NCI-H2171 (cell line): ENCODE measurements around the gene CCNF.

Experiments used
- DNase-seq: peaks from one replicate; lab custom pipeline; 2025; lab: John Stamatoyannopoulos, UW

Gene CCNF

DNA sequence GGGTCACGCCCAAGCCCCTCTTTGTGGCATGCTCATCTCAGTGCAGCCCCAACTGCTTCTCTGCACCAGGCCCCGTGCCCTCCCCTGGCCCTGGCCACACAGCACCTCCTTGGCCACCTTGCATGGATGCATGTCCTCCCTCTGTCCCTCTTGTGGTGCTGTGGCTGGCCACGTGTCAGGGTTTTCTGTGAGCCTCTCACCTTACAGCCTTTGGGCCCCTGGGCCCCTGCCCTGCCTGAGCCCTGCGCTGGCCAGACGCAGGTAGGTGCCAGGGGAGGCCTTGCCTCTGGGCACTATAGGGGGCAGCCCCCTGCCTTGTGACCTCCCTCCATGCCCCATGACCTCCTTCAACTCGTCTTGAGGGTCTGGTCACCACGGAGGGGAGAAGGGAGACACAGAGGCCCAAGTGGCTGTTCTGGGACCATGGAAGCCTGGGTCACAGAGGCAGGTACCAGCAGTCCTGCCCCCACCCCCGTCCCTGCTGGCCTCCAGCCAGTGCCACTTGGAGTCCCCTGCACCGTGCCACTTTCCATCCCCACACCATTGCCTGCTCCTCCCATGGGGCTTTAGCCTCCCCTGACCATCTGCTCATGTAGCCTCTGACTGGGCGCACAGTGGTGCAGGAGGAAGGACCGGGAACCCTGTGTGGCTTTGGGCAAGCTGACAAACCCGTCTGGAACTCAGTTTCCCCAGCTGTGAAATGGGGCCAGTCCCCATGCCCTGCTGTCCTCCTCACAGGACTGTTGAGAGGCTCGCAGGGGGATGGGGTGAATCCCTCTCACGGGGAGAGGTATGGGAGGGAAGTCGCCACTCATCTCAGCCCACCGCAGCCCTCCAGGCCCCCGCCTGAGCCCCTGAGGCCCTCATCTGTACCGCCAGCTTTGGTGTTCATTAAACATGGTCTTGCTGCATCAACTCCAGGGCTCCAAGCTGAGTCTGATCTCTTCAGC, 73.0 kb downstream of the CCNF start:
- DNase-seq = no peak

GRCh38 chr16:2505695-2506094, 76.4 kb downstream of the CCNF start:
- no peak for DNase-seq

DNA sequence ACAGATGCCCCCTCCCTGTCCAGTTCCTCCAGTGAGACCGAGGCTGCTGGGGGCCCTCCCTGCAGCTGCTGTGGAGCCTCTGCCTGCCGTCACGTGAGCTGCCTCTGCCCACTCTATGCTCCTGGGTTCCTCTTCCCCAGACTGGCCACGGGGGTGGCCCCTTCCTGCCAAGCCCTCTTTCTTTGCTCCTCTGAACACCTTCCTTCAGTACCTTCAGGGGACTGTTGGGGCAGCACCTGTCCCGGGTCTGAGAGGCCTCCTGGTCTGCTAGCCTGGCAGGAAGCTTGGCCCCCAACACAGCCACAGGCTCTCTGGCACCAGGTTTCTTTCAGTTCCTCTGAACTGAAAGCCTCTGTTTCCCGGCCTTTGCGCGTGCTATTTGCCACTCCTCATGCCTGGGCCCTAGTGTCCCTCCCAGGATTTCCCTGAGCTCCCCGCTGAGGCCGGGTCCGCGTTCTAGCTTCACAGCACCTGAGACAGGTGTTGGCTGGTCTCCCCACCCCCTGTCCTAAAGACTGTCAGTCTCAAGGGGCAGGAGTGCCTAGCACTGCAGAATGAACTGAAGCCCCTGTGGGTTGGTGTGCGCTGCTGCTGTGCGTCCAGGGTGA, 77.9 kb downstream of the CCNF start:
- no peak for DNase-seq

DNA sequence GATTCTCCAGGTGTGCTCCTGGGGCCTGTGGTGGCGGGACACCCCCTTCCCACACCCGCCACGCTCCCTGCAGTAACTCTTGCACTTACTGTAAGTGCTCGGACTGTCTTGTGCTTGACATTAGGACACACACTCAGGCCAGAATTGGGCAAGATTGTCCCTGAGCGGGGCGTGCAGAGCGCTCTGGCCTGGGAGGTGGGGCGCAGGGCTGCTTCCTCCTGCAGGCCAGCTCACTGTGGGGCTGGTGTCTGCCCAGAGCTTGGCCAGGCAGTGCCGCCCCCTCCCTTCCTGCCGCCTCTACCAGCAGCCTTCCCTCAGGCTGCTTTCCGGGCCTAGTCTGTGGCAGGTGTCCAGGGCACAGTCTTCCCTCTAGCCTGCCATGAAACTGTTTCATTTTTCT, 78.4 kb downstream of the CCNF start:
- DNase-seq = no peak
